CD14-positive monocyte (primary cell): ENCODE results near the gene HOXD10. TPM values are rescaled to one million over a fixed set of nuclear protein-coding genes. Genes with fewer than 3 reads are reported as not detected.

Experiments used
- DNase-seq, 3 donors: peaks; one replicate each; pipeline ENCODE4 v3.0.0-alpha.2; 2011 to 2022
- H2AFZ ChIP-seq: 2 replicates; pipeline ENCODE4 v1.6.0; 2012; ENCODE audit warnings: mild to moderate bottlenecking, low read depth, low read length, inconsistent platforms; ENCODE audit not compliant: insufficient read depth, poor library complexity, severe bottlenecking
- H3K27ac ChIP-seq, 2 donors: 1 replicate in 1 of 2; 2 replicates in 1 of 2; pipeline ENCODE4 v1.5.1; 2012 to 2013; ENCODE audit warnings: low read length in 2 of 2, control low read depth in 1 of 2, inconsistent platforms in 1 of 2, low read depth in 1 of 2, mild to moderate bottlenecking in 1 of 2
- H3K27me3 ChIP-seq, 2 donors: one replicate each; pipeline versions ENCODE4 v1.6.0 to v1.6.1; 2011 to 2013; ENCODE audit warnings: low read length in 2 of 2; ENCODE audit not compliant: control insufficient read depth in 2 of 2, insufficient read depth in 2 of 2
- H3K36me3 ChIP-seq, 2 donors: replicated peaks in 1 of 2; 1 replicate in 1 of 2; 2 replicates in 1 of 2; pipeline versions ENCODE4 v1.5.1 to v1.6.1; 2012 to 2013; ENCODE audit warnings: low read length in 2 of 2, control low read depth in 1 of 2, inconsistent platforms in 1 of 2, mild to moderate bottlenecking in 1 of 2; ENCODE audit not compliant: insufficient read depth in 2 of 2, control insufficient read depth in 1 of 2
- H3K4me1 ChIP-seq, 2 donors: 1 replicate in 1 of 2; 2 replicates in 1 of 2; pipeline versions ENCODE4 v1.5.1 to v1.6.1; 2012 to 2013; ENCODE audit warnings: low read length in 2 of 2, control low read depth in 1 of 2, inconsistent platforms in 1 of 2, mild to moderate bottlenecking in 1 of 2, moderate library complexity in 1 of 2; ENCODE audit not compliant: insufficient read depth in 2 of 2, control insufficient read depth in 1 of 2
- H3K4me2 ChIP-seq: replicated peaks from 2 replicates; pipeline ENCODE3; 2012; ENCODE audit warnings: low read length, moderate library complexity, mild to moderate bottlenecking; ENCODE audit not compliant: poor library complexity, severe bottlenecking; ENCODE audit errors: extremely low read depth
- H3K4me3 ChIP-seq, 3 experiments: fragments of 200-600 bp in 1 of 3; sonication (generic) in 1 of 3; replicated peaks in 1 of 3; 1 replicate in 2 of 3; 2 replicates in 1 of 3; pipeline ENCODE4 v1.5.1; 2011 to 2013; ENCODE audit warnings: low read length in 3 of 3, mild to moderate bottlenecking in 3 of 3, control low read depth in 2 of 3, low read depth in 2 of 3, inconsistent platforms in 1 of 3, moderate library complexity in 1 of 3
- H3K79me2 ChIP-seq: 2 replicates; pipeline ENCODE4 v1.6.0; 2012; ENCODE audit warnings: mild to moderate bottlenecking, control low read depth, inconsistent platforms, low read length, moderate library complexity; ENCODE audit not compliant: insufficient read depth
- H3K9ac ChIP-seq: 2 replicates; pipeline ENCODE4 v1.6.0; 2017; ENCODE audit warnings: low read length, mild to moderate bottlenecking; ENCODE audit not compliant: insufficient read depth, poor library complexity, severe bottlenecking
- H3K9me3 ChIP-seq, 2 donors: replicated peaks in 1 of 2; 1 replicate in 1 of 2; 2 replicates in 1 of 2; pipeline versions ENCODE4 v1.5.1 to v1.6.1; 2012 to 2013; ENCODE audit warnings: low read length in 2 of 2, control low read depth in 1 of 2; ENCODE audit not compliant: control insufficient read depth in 1 of 2, insufficient read depth in 1 of 2
- H4K20me1 ChIP-seq: 2 replicates; pipeline ENCODE4 v1.6.0; 2012; ENCODE audit warnings: mild to moderate bottlenecking, low read length, control low read depth, moderate library complexity; ENCODE audit not compliant: insufficient read depth
- H3K27ac Mint-ChIP-seq, 7 donors: one replicate each; pipeline ENCODE4 v1.8.0; 2020; ENCODE audit warnings: mild to moderate bottlenecking in 7 of 7, mixed read lengths in 7 of 7, moderate library complexity in 6 of 7, inconsistent platforms in 2 of 7
- H3K27me3 Mint-ChIP-seq, 3 donors: one replicate each; pipeline ENCODE4 v1.8.0; 2021 to 2022; ENCODE audit warnings: low read depth in 3 of 3, mild to moderate bottlenecking in 3 of 3, mixed read lengths in 3 of 3, moderate library complexity in 3 of 3, inconsistent platforms in 1 of 3
- H3K36me3 Mint-ChIP-seq, 2 donors: one replicate each; pipeline ENCODE4 v1.8.0; 2020; ENCODE audit warnings: mixed read lengths in 2 of 2, inconsistent platforms in 1 of 2, mild to moderate bottlenecking in 1 of 2
- H3K4me1 Mint-ChIP-seq: one replicate; pipeline ENCODE4 v1.8.0; 2020; ENCODE audit warnings: mild to moderate bottlenecking, mixed read lengths
- H3K4me3 Mint-ChIP-seq, 2 donors: one replicate each; pipeline ENCODE4 v1.8.0; 2020; ENCODE audit warnings: mild to moderate bottlenecking in 2 of 2, mixed read lengths in 2 of 2, moderate library complexity in 1 of 2
- H3K9me3 Mint-ChIP-seq, 7 donors: one replicate each; pipeline ENCODE4 v1.8.0; 2020 to 2022; ENCODE audit warnings: mixed read lengths in 7 of 7, mild to moderate bottlenecking in 6 of 7, moderate library complexity in 6 of 7, inconsistent platforms in 2 of 7
- CTCF ChIP-seq: fragments of 200-600 bp; IDR thresholded peaks from one replicate; pipeline ENCODE4 v1.8.0; 2022; ENCODE audit warnings: antibody characterized with exemption, mild to moderate bottlenecking
- WGBS: methylation state at CpG from one replicate; pipeline ENCODE4 v1.1.5; 2013; ENCODE audit warnings: missing lambda C conversion rate; ENCODE audit not compliant: insufficient coverage; 5-methylcytosine and 5-hydroxymethylcytosine counted together
- intact Hi-C, 2 donors: fragments of 100-400 bp; cut with micrococcal nuclease; formaldehyde crosslinking; loops; one replicate each; pipeline versions ENCODE4 v1.15.0 to v1.15.1; 2023
- polyA plus RNA-seq, 3 donors: library from polyadenylated mRNA; depleted of rRNA in 1 of 3; unstranded in 2 of 3; stranded (reverse) in 1 of 3; fragments of 300-500 nt in 2 of 3; fragments of >200 nt in 1 of 3; fragmentation: Illumina TruSeq in 2 of 3; gene quantifications; 1 replicate in 2 of 3; 2 replicates in 1 of 3; pipeline ENCODE4 v1.2.3, GENCODE V29; 2012 to 2021

Gene HOXD10
- polyA plus RNA-seq, 3 donors: not detected

- peaks cover 10 to 28% of the 10 kb centered on the region in 2 donors for H3K4me1 ChIP-seq
- H3K36me3 Mint-ChIP-seq: peaks cover 0 to 17% of the 10 kb centered on the region in 2 donors
- peak overlapping the region; percentile 18 for H2AFZ ChIP-seq
- peaks cover 0 to 34% (median 19%) of the 10 kb centered on the region in 7 donors for H3K9me3 Mint-ChIP-seq
- H3K9me3 ChIP-seq: peaks cover 0 to 52% of the 10 kb centered on the region in 2 donors
- H3K27ac Mint-ChIP-seq: no peak overlapping the region
- no peak for TF ChIP-seq CTCF
- H3K4me3 ChIP-seq: peak overlapping the region in 1 of 3 experiments; percentile 56
- H3K27me3 ChIP-seq: peaks cover 92 to 94% of the 10 kb centered on the region in 2 donors
- H3K79me2 ChIP-seq: no peaks in the 10 kb centered on the region
- no peaks in the 10 kb centered on the region for H3K36me3 ChIP-seq
- H3K4me3 Mint-ChIP-seq: peak overlapping the region; percentile 63 to 84
- H3K9ac ChIP-seq: no peak overlapping the region
- peak overlapping the region; percentile 68 for H3K4me2 ChIP-seq
- H3K4me1 Mint-ChIP-seq: peaks cover 30% of the 10 kb centered on the region
- peaks cover 93 to 98% (median 93%) of the 10 kb centered on the region in 3 donors for H3K27me3 Mint-ChIP-seq
- 2% methylated on average over 87 of the region's 100 CpGs for WGBS
- peak in 1 of 3 donors; percentile 17 for DNase-seq
- intact Hi-C loops: loop anchor here in 1 of 2 donors (5.0 kb wide), 1 partner anchor 1793 kb away; no protein-coding TSS in a partner anchor
- no peaks in the 10 kb centered on the region for H4K20me1 ChIP-seq
- H3K27ac ChIP-seq: no peak overlapping the region
Observed at GRCh38 chr2:176130147-176130956, 13.8 kb downstream of the HOXD10 start.

GRCh38 chr2:176130957-176131847, 14.6 kb downstream of the HOXD10 start:
- peaks cover 38% of the 10 kb centered on the region for H3K4me1 Mint-ChIP-seq
- WGBS: no CpG with 5 or more reads among the region's 15 CpGs
- no peaks in the 10 kb centered on the region for H3K79me2 ChIP-seq
- intact Hi-C loops: loop anchor here in 1 of 2 donors (5.0 kb wide), 1 partner anchor 1794 kb away; no protein-coding TSS in a partner anchor
- no peak for DNase-seq
- H3K4me1 ChIP-seq: peaks cover 15 to 32% of the 10 kb centered on the region in 2 donors
- H3K27ac ChIP-seq: no peak overlapping the region
- no peak overlapping the region for H2AFZ ChIP-seq
- peak overlapping the region in 1 of 3 experiments; percentile 56 for H3K4me3 ChIP-seq
- no peaks in the 10 kb centered on the region for H4K20me1 ChIP-seq
- no peak for TF ChIP-seq CTCF
- no peak overlapping the region for H3K4me2 ChIP-seq
- H3K9me3 ChIP-seq: peaks cover under 1 to 56% of the 10 kb centered on the region in 2 donors
- H3K9ac ChIP-seq: no peak overlapping the region
- H3K36me3 ChIP-seq: no peaks in the 10 kb centered on the region
- H3K36me3 Mint-ChIP-seq: peaks cover 0 to 25% of the 10 kb centered on the region in 2 donors
- no peak overlapping the region for H3K27ac Mint-ChIP-seq
- peaks cover 0 to 43% (median 22%) of the 10 kb centered on the region in 7 donors for H3K9me3 Mint-ChIP-seq
- peaks cover 93 to 98% (median 93%) of the 10 kb centered on the region in 3 donors for H3K27me3 Mint-ChIP-seq
- peak overlapping the region; percentile 63 to 84 for H3K4me3 Mint-ChIP-seq
- H3K27me3 ChIP-seq: peaks cover 92 to 94% of the 10 kb centered on the region in 2 donors
